WTC11 (cell line): ENCODE results near the gene TRPC4AP. TPM values are rescaled to one million over a fixed set of nuclear protein-coding genes. Genes with fewer than 3 reads are reported as not detected.

Source experiments
- ATAC-seq: fragments of 200-7000 bp; cut with Tn5 transposase; 2 replicates; pipeline ENCODE4 v1.10.0; 2021; ENCODE audit warnings: mild to moderate bottlenecking, moderate library complexity
- CTCF ChIA-PET: fragments of 300-600 bp; sonication (Branson Sonifier 250); formaldehyde crosslinking; loops from one replicate; lab custom pipeline; 2021; ENCODE audit warnings: antibody characterized with exemption; lab: Charles Lee
- POLR2A ChIA-PET: fragments of 350-600 bp; sonication (Branson Sonifier 250); formaldehyde crosslinking; loops from one replicate; lab custom pipeline; 2021; ENCODE audit warnings: antibody characterized with exemption; lab: Charles Lee
- DNase-seq: peaks from one replicate; pipeline ENCODE4 v3.0.0; 2021; ENCODE audit warnings: low spot score
- H3K27ac Mint-ChIP-seq: 2 replicates; pipeline ENCODE4 v1.8.0; 2021; ENCODE audit warnings: mixed read lengths
- H3K27me3 Mint-ChIP-seq: 2 replicates; pipeline ENCODE4 v1.8.0; 2021; ENCODE audit warnings: low read depth, mild to moderate bottlenecking, moderate library complexity, mixed read lengths
- H3K36me3 Mint-ChIP-seq: 2 replicates; pipeline ENCODE4 v1.8.0; 2021; ENCODE audit warnings: mixed read lengths
- H3K4me1 Mint-ChIP-seq: 2 replicates; pipeline ENCODE4 v1.8.0; 2022; ENCODE audit warnings: mixed read lengths
- H3K4me3 Mint-ChIP-seq: 2 replicates; pipeline ENCODE4 v1.8.0; 2021; ENCODE audit warnings: mild to moderate bottlenecking, moderate library complexity, mixed read lengths
- H3K9me3 Mint-ChIP-seq: 2 replicates; pipeline ENCODE4 v1.8.0; 2021; ENCODE audit warnings: mixed read lengths
- CBFB ChIP-seq: sonication (generic); formaldehyde crosslinking; IDR thresholded peaks from 2 replicates; pipeline ENCODE4 v1.8.1; 2022; ENCODE audit warnings: mild to moderate bottlenecking, low read depth, missing genetic modification reagents
- CREB1 ChIP-seq: sonication (generic); formaldehyde crosslinking; IDR thresholded peaks from 2 replicates; pipeline ENCODE4 v1.8.0; 2023; ENCODE audit warnings: mild to moderate bottlenecking, missing genetic modification reagents
- EMX1 ChIP-seq: fragments of 250-450 bp; sonication (Bioruptor Pico); IDR thresholded peaks from 2 replicates; pipeline ENCODE4 v1.8.0; 2021; ENCODE audit warnings: mild to moderate bottlenecking
- FOXP1 ChIP-seq: sonication (generic); formaldehyde crosslinking; IDR thresholded peaks from 2 replicates; pipeline ENCODE4 v1.8.0; 2022; ENCODE audit warnings: missing genetic modification reagents, mild to moderate bottlenecking, moderate library complexity, borderline replicate concordance
- HMGA2 ChIP-seq: fragments of 250-450 bp; sonication (Bioruptor Pico); IDR thresholded peaks from 2 replicates; pipeline ENCODE4 v1.4.0; 2021; ENCODE audit warnings: mild to moderate bottlenecking, moderate library complexity
- JAZF1 ChIP-seq: fragments of 250-450 bp; sonication (Bioruptor Pico); IDR thresholded peaks from 2 replicates; pipeline ENCODE4 v1.9.0; 2021; ENCODE audit warnings: moderate library complexity, mild to moderate bottlenecking, inconsistent platforms
- JUN ChIP-seq: sonication (generic); formaldehyde crosslinking; IDR thresholded peaks from 2 replicates; pipeline ENCODE4 v1.8.0; 2023; ENCODE audit warnings: mild to moderate bottlenecking, missing genetic modification reagents
- NFE2L1 ChIP-seq: sonication (generic); formaldehyde crosslinking; IDR thresholded peaks from 2 replicates; pipeline ENCODE4 v1.8.1; 2023; ENCODE audit warnings: missing genetic modification reagents
- OVOL2 ChIP-seq: fragments of 250-450 bp; sonication (Bioruptor Pico); IDR thresholded peaks from 2 replicates; pipeline ENCODE4 v1.9.0; 2021; ENCODE audit warnings: mild to moderate bottlenecking, borderline replicate concordance
- PRRX2 ChIP-seq: fragments of 250-450 bp; sonication (Bioruptor Pico); IDR thresholded peaks from 2 replicates; pipeline ENCODE4 v1.8.0; 2021; ENCODE audit warnings: mild to moderate bottlenecking
- TCF7 ChIP-seq: sonication (generic); formaldehyde crosslinking; IDR thresholded peaks from 2 replicates; pipeline ENCODE4 v1.8.0; 2022; ENCODE audit warnings: mild to moderate bottlenecking, low read depth, missing genetic modification reagents, moderate library complexity
- ZNF317 ChIP-seq: sonication (generic); formaldehyde crosslinking; IDR thresholded peaks from 2 replicates; pipeline ENCODE4 v1.8.1; 2023; ENCODE audit warnings: low read depth, mild to moderate bottlenecking, moderate library complexity, missing genetic modification reagents, borderline replicate concordance
- ZNF396 ChIP-seq: fragments of 250-450 bp; sonication (Bioruptor Pico); IDR thresholded peaks from 2 replicates; pipeline ENCODE4 v1.8.0; 2021; ENCODE audit warnings: mild to moderate bottlenecking, moderate library complexity, borderline replicate concordance
- ZNF423 ChIP-seq: fragments of 250-450 bp; sonication (Bioruptor Pico); IDR thresholded peaks from 2 replicates; pipeline ENCODE4 v2.1.2; 2022; ENCODE audit warnings: mild to moderate bottlenecking, moderate library complexity
- total RNA-seq: library from RNA; stranded (reverse); gene quantifications from 3 replicates; pipeline ENCODE4 v1.2.3, GENCODE V29; 2021
- TF ChIP-seq, protein P1 (sequence below): fragments of 250-450 bp; sonication (Bioruptor Pico); IDR thresholded peaks from 2 replicates; pipeline ENCODE4 v1.9.0; 2021; ENCODE audit warnings: mild to moderate bottlenecking
- TF ChIP-seq, protein P2 (sequence below): fragments of 200-600 bp; IDR thresholded peaks from 2 replicates; pipeline ENCODE4 v1.8.0; 2022; ENCODE audit warnings: antibody characterized with exemption
- TF ChIP-seq, protein P3 (sequence below): sonication (generic); formaldehyde crosslinking; IDR thresholded peaks from 2 replicates; pipeline ENCODE4 v1.8.1; 2023; ENCODE audit warnings: mild to moderate bottlenecking, moderate library complexity, missing genetic modification reagents
- TF ChIP-seq, protein P4 (sequence below): sonication (generic); formaldehyde crosslinking; conservative IDR thresholded peaks from 2 replicates; pipeline ENCODE4 v1.8.1; 2023; ENCODE audit warnings: mild to moderate bottlenecking, low read depth, missing genetic modification reagents, moderate library complexity
- TF ChIP-seq, protein P5 (sequence below): sonication (generic); formaldehyde crosslinking; IDR thresholded peaks from 2 replicates; pipeline ENCODE4 v1.8.1; 2022; ENCODE audit warnings: low read depth, missing genetic modification reagents, borderline replicate concordance
- TF ChIP-seq, protein P6 (sequence below): fragments of 250-450 bp; sonication (Bioruptor Pico); IDR thresholded peaks from 2 replicates; pipeline ENCODE4 v1.9.0; 2021; ENCODE audit warnings: mild to moderate bottlenecking
- TF ChIP-seq, protein P7 (sequence below): sonication (generic); formaldehyde crosslinking; IDR thresholded peaks from 2 replicates; pipeline ENCODE4 v1.8.1; 2023; ENCODE audit warnings: mild to moderate bottlenecking, missing genetic modification reagents, borderline replicate concordance

TRPC4AP gene
- total RNA-seq, 1 experiment from 2014 or later: 73.8 TPM

DNA sequence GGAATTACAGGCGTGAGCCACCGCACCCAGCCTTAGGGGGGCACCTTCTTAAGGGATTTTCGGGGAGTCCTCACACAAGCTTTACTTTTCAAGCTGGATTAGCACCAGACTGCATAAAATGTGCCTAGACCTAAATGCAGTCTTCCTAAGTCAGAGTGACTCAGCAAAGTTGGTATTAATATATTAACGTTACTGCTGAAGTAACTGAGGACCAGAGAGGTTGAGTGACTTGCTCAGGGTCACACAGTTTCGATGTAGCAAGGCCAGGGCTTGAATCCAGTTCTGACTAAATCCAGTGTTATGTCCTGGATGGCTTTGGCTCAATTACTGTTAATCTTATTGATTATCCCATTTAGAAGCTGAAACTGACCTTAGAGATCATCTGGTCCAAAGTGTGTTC, 41.1 kb upstream of the TRPC4AP start:
- CTCF ChIA-PET: interaction anchor here (0.7 to 1.8 kb wide), 2 partner anchors 11 kb away, joined by 5 to 7 read pairs; no protein-coding TSS in a partner anchor
- Mint-ChIP-seq H3K36me3 (peaks cover 34% of the 10 kb centered on the region), H3K4me1 (no peaks in the 10 kb centered on the region), H3K9me3 (no peaks in the 10 kb centered on the region), H3K4me3 (no peak overlapping the region), H3K27me3 (no peaks in the 10 kb centered on the region), H3K27ac (no peak overlapping the region)
- no peak for ATAC-seq
- no peak for DNase-seq
- TF ChIP-seq, protein P1, sequence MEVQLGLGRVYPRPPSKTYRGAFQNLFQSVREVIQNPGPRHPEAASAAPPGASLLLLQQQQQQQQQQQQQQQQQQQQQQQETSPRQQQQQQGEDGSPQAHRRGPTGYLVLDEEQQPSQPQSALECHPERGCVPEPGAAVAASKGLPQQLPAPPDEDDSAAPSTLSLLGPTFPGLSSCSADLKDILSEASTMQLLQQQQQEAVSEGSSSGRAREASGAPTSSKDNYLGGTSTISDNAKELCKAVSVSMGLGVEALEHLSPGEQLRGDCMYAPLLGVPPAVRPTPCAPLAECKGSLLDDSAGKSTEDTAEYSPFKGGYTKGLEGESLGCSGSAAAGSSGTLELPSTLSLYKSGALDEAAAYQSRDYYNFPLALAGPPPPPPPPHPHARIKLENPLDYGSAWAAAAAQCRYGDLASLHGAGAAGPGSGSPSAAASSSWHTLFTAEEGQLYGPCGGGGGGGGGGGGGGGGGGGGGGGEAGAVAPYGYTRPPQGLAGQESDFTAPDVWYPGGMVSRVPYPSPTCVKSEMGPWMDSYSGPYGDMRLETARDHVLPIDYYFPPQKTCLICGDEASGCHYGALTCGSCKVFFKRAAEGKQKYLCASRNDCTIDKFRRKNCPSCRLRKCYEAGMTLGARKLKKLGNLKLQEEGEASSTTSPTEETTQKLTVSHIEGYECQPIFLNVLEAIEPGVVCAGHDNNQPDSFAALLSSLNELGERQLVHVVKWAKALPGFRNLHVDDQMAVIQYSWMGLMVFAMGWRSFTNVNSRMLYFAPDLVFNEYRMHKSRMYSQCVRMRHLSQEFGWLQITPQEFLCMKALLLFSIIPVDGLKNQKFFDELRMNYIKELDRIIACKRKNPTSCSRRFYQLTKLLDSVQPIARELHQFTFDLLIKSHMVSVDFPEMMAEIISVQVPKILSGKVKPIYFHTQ (CRISPR knock-in tag): no peak
- TF ChIP-seq, protein P2, sequence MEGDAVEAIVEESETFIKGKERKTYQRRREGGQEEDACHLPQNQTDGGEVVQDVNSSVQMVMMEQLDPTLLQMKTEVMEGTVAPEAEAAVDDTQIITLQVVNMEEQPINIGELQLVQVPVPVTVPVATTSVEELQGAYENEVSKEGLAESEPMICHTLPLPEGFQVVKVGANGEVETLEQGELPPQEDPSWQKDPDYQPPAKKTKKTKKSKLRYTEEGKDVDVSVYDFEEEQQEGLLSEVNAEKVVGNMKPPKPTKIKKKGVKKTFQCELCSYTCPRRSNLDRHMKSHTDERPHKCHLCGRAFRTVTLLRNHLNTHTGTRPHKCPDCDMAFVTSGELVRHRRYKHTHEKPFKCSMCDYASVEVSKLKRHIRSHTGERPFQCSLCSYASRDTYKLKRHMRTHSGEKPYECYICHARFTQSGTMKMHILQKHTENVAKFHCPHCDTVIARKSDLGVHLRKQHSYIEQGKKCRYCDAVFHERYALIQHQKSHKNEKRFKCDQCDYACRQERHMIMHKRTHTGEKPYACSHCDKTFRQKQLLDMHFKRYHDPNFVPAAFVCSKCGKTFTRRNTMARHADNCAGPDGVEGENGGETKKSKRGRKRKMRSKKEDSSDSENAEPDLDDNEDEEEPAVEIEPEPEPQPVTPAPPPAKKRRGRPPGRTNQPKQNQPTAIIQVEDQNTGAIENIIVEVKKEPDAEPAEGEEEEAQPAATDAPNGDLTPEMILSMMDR: no peak
- TF ChIP-seq, protein P3, sequence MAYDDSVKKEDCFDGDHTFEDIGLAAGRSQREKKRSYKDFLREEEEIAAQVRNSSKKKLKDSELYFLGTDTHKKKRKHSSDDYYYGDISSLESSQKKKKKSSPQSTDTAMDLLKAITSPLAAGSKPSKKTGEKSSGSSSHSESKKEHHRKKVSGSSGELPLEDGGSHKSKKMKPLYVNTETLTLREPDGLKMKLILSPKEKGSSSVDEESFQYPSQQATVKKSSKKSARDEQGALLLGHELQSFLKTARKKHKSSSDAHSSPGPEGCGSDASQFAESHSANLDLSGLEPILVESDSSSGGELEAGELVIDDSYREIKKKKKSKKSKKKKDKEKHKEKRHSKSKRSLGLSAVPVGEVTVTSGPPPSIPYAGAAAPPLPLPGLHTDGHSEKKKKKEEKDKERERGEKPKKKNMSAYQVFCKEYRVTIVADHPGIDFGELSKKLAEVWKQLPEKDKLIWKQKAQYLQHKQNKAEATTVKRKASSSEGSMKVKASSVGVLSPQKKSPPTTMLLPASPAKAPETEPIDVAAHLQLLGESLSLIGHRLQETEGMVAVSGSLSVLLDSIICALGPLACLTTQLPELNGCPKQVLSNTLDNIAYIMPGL (CRISPR knock-in tag): no peak
- no peak for TF ChIP-seq NFE2L1 (CRISPR knock-in tag)
- no peak for TF ChIP-seq ZNF317 (CRISPR knock-in tag)
- TF ChIP-seq TCF7 (CRISPR knock-in tag): no peak
- no peak for TF ChIP-seq CBFB (CRISPR knock-in tag)
- TF ChIP-seq EMX1 (CRISPR knock-in tag): no peak
- TF ChIP-seq, protein P4, sequence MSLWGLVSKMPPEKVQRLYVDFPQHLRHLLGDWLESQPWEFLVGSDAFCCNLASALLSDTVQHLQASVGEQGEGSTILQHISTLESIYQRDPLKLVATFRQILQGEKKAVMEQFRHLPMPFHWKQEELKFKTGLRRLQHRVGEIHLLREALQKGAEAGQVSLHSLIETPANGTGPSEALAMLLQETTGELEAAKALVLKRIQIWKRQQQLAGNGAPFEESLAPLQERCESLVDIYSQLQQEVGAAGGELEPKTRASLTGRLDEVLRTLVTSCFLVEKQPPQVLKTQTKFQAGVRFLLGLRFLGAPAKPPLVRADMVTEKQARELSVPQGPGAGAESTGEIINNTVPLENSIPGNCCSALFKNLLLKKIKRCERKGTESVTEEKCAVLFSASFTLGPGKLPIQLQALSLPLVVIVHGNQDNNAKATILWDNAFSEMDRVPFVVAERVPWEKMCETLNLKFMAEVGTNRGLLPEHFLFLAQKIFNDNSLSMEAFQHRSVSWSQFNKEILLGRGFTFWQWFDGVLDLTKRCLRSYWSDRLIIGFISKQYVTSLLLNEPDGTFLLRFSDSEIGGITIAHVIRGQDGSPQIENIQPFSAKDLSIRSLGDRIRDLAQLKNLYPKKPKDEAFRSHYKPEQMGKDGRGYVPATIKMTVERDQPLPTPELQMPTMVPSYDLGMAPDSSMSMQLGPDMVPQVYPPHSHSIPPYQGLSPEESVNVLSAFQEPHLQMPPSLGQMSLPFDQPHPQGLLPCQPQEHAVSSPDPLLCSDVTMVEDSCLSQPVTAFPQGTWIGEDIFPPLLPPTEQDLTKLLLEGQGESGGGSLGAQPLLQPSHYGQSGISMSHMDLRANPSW (CRISPR knock-in tag): no peak
- no peak for TF ChIP-seq JAZF1 (CRISPR knock-in tag)
- POLR2A ChIA-PET: no interaction called here

DNA sequence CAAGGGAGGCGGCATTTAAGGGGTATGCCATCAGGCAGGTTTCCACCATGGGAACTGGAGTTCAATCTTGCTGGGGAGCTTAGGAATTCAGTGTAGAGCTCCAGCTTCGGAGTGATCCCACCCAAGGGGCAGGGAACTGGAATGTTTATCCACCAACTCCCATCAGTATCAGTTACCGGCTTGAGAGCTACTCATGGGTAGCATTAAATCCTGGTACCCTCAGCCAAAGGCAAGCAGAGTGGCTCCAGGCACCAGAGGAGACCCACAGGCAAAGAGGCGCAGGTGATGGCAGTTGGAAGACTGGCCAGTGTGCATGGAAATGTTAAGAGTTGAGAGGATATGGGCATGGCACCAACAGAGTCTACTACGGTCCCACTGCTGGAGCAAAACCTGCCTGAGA, 40.4 kb upstream of the TRPC4AP start:
- ATAC-seq: no peak
- no peak overlapping the region for H3K4me3 Mint-ChIP-seq
- H3K9me3 Mint-ChIP-seq: no peaks in the 10 kb centered on the region
- ChIA-PET CTCF (interaction anchor here (1.8 kb wide), 1 partner anchor 12 kb away, joined by 7 read pairs; no protein-coding TSS in a partner anchor), POLR2A (no interaction called here)
- peak overlapping the region; percentile 38; the same call in 1 of the 2 replicates for H3K27ac Mint-ChIP-seq
- H3K4me1 Mint-ChIP-seq: no peaks in the 10 kb centered on the region
- DNase-seq: no peak
- no peaks in the 10 kb centered on the region for H3K27me3 Mint-ChIP-seq
- peaks cover 33% of the 10 kb centered on the region for H3K36me3 Mint-ChIP-seq
- TF ChIP-seq ZNF423 (CRISPR knock-in tag): no peak
- no peak for TF ChIP-seq FOXP1 (CRISPR knock-in tag)
- TF ChIP-seq, protein P5, sequence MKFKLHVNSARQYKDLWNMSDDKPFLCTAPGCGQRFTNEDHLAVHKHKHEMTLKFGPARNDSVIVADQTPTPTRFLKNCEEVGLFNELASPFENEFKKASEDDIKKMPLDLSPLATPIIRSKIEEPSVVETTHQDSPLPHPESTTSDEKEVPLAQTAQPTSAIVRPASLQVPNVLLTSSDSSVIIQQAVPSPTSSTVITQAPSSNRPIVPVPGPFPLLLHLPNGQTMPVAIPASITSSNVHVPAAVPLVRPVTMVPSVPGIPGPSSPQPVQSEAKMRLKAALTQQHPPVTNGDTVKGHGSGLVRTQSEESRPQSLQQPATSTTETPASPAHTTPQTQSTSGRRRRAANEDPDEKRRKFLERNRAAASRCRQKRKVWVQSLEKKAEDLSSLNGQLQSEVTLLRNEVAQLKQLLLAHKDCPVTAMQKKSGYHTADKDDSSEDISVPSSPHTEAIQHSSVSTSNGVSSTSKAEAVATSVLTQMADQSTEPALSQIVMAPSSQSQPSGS (CRISPR knock-in tag): no peak
- TF ChIP-seq ZNF317 (CRISPR knock-in tag): no peak
- no peak for TF ChIP-seq ZNF396 (CRISPR knock-in tag)
- no peak for TF ChIP-seq HMGA2 (CRISPR knock-in tag)
- no peak for TF ChIP-seq CREB1 (CRISPR knock-in tag)
- TF ChIP-seq OVOL2 (CRISPR knock-in tag): no peak
- TF ChIP-seq JUN (CRISPR knock-in tag): no peak
- TF ChIP-seq PRRX2 (CRISPR knock-in tag): no peak
- TF ChIP-seq, protein P6, sequence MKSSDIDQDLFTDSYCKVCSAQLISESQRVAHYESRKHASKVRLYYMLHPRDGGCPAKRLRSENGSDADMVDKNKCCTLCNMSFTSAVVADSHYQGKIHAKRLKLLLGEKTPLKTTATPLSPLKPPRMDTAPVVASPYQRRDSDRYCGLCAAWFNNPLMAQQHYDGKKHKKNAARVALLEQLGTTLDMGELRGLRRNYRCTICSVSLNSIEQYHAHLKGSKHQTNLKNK (CRISPR knock-in tag): no peak
- TF ChIP-seq, protein P7, sequence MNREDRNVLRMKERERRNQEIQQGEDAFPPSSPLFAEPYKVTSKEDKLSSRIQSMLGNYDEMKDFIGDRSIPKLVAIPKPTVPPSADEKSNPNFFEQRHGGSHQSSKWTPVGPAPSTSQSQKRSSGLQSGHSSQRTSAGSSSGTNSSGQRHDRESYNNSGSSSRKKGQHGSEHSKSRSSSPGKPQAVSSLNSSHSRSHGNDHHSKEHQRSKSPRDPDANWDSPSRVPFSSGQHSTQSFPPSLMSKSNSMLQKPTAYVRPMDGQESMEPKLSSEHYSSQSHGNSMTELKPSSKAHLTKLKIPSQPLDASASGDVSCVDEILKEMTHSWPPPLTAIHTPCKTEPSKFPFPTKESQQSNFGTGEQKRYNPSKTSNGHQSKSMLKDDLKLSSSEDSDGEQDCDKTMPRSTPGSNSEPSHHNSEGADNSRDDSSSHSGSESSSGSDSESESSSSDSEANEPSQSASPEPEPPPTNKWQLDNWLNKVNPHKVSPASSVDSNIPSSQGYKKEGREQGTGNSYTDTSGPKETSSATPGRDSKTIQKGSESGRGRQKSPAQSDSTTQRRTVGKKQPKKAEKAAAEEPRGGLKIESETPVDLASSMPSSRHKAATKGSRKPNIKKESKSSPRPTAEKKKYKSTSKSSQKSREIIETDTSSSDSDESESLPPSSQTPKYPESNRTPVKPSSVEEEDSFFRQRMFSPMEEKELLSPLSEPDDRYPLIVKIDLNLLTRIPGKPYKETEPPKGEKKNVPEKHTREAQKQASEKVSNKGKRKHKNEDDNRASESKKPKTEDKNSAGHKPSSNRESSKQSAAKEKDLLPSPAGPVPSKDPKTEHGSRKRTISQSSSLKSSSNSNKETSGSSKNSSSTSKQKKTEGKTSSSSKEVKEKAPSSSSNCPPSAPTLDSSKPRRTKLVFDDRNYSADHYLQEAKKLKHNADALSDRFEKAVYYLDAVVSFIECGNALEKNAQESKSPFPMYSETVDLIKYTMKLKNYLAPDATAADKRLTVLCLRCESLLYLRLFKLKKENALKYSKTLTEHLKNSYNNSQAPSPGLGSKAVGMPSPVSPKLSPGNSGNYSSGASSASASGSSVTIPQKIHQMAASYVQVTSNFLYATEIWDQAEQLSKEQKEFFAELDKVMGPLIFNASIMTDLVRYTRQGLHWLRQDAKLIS: no peak
